ENCODE results near the gene NLN.

- TF ChIP-seq CTCF (IDR thresholded peaks at IDR 0.05) (no peak), POLR2A (IDR thresholded peaks at IDR 0.05) (no peak)
Observed at GRCh38 chr5:65854925-65855324, 132.9 kb downstream of the NLN start.

Data from adrenal gland (tissue), 5 donors.